Stimulated activated CD4-positive, alpha-beta T cell treated with anti-CD3 and anti-CD28 coated beads, TNF-alpha, amount 100 ng/mL, for 24 hours (primary cell): Measurements from ENCODE around the gene ARMC5.

Source experiments
- DNase-seq, 3 experiments: peaks; one replicate each; pipeline ENCODE4 v3.0.0-alpha.2; 2020; ENCODE audit warnings: low read depth in 3 of 3

Gene ARMC5

GRCh38 chr16:31461201-31461920, 2.1 kb downstream of the ARMC5 start:
- DNase-seq: no peak

GRCh38 chr16:31461921-31462804, 2.9 kb downstream of the ARMC5 start:
- no peak for DNase-seq

GRCh38 chr16:31464348-31464769, 5.1 kb downstream of the ARMC5 start:
- DNase-seq: no peak

- DNase-seq: no peak
Observed at GRCh38 chr16:31464781-31465260, 5.5 kb downstream of the ARMC5 start.

- no peak for DNase-seq
Observed at GRCh38 chr16:31465788-31466370, 6.6 kb downstream of the ARMC5 start.

GRCh38 chr16:31466381-31466841, 7.1 kb downstream of the ARMC5 start:
- no peak for DNase-seq

GRCh38 chr16:31467151-31467773, 8.0 kb downstream of the ARMC5 start:
- no peak for DNase-seq

GRCh38 chr16:31467858-31468257, 8.6 kb downstream of the ARMC5 start:
- no peak for DNase-seq

- DNase-seq: no peak
Observed at GRCh38 chr16:31470615-31471014, 11.3 kb downstream of the ARMC5 start.

- no peak for DNase-seq
Observed at GRCh38 chr16:31471241-31471874, 12.1 kb downstream of the ARMC5 start.

- DNase-seq: no peak
Observed at GRCh38 chr16:31471875-31472708, 12.8 kb downstream of the ARMC5 start, which contains the start of gene TGFB1I1. TGFB1I1 (plus strand) TSS chr16:31472152; CDS start chr16:31472189, 37 bp downstream.

GRCh38 chr16:31472709-31473203, 13.5 kb downstream of the ARMC5 start:
- DNase-seq: peak in 1 of 3 experiments; percentile 39

- no peak for DNase-seq
Observed at GRCh38 chr16:31473264-31473984, 14.1 kb downstream of the ARMC5 start.

GRCh38 chr16:31474173-31474714, 14.9 kb downstream of the ARMC5 start:
- no peak for DNase-seq

GRCh38 chr16:31474773-31475738, 15.8 kb downstream of the ARMC5 start:
- no peak for DNase-seq

- DNase-seq: no peak
Observed at GRCh38 chr16:31475946-31476302, 16.6 kb downstream of the ARMC5 start.

- DNase-seq: peak; percentile 80 to 91 (median 85)
Observed at GRCh38 chr16:31476303-31477219, 17.3 kb downstream of the ARMC5 start.
